Heart left ventricle (tissue), 16 donors: ENCODE data around the gene NOB1. TPM values are rescaled to one million over a fixed set of nuclear protein-coding genes. Genes with fewer than 3 reads are reported as not detected.
"Not testable (repeated sequence)": the region's sequence is repeated elsewhere in the genome, so short reads cannot be mapped to it uniquely, and the experiment has no call there.

Source experiments
- ATAC-seq, 4 donors: fragments of 200-7000 bp; cut with Tn5 transposase; one replicate each; pipeline ENCODE4 v1.9.1; 2020 to 2022; ENCODE audit warnings: moderate library complexity in 4 of 4, mild to moderate bottlenecking in 3 of 4, moderate number of reproducible peaks in 1 of 4
- DNase-seq, 5 donors: peaks; one replicate each; pipeline ENCODE4 v3.0.0-alpha.2; 2020
- H3K27ac ChIP-seq, 12 donors: fragments of 200-600 bp; sonication (generic) in 4 of 12; one replicate each; pipeline versions ENCODE4 v1.5.0 to v1.8.0; 2016 to 2022; ENCODE audit warnings: mild to moderate bottlenecking in 2 of 12
- H3K27me3 ChIP-seq, 9 donors: fragments of 200-600 bp; sonication (generic) in 2 of 9; one replicate each; pipeline versions ENCODE4 v1.5.1 to v1.8.0; 2016 to 2022; ENCODE audit warnings: mild to moderate bottlenecking in 3 of 9
- H3K36me3 ChIP-seq, 9 donors: fragments of 200-600 bp; sonication (generic) in 2 of 9; one replicate each; pipeline versions ENCODE4 v1.5.0 to v1.8.0; 2018 to 2022; ENCODE audit warnings: mild to moderate bottlenecking in 2 of 9
- H3K4me1 ChIP-seq, 12 donors: fragments of 200-600 bp; sonication (generic) in 4 of 12; one replicate each; pipeline versions ENCODE4 v1.5.0 to v1.8.0; 2016 to 2022; ENCODE audit warnings: mild to moderate bottlenecking in 3 of 12
- H3K4me3 ChIP-seq, 12 donors: fragments of 200-600 bp; sonication (generic) in 4 of 12; one replicate each; pipeline versions ENCODE4 v1.5.0 to v1.8.0; 2017 to 2022; ENCODE audit warnings: mild to moderate bottlenecking in 9 of 12, moderate library complexity in 4 of 12
- H3K9me3 ChIP-seq, 12 donors: fragments of 200-600 bp; sonication (generic) in 4 of 12; one replicate each; pipeline versions ENCODE4 v1.5.0 to v1.8.0; 2016 to 2022; ENCODE audit warnings: mild to moderate bottlenecking in 1 of 12
- CTCF ChIP-seq, 12 donors: fragments of 200-600 bp; sonication (generic) in 4 of 12; IDR thresholded peaks; one replicate each; pipeline versions ENCODE4 v1.5.0 to v1.8.0; 2018 to 2022; ENCODE audit warnings: antibody characterized with exemption in 12 of 12, mild to moderate bottlenecking in 5 of 12
- POLR2A ChIP-seq, 2 donors: fragments of 450-650 bp; IDR thresholded peaks; one replicate each; pipeline ENCODE4 v1.6.1; 2017; ENCODE audit warnings: antibody characterized with exemption in 2 of 2, mild to moderate bottlenecking in 2 of 2, moderate library complexity in 2 of 2
- WGBS, 4 donors: extraction: QIAGEN DNeasy Blood & Tissue Kit in 2 of 4; methylation state at CpG; one replicate each; pipeline versions ENCODE4 v1.1.5 to v1.1.7; 2013 to 2018; 5-methylcytosine and 5-hydroxymethylcytosine counted together
- intact Hi-C, 10 donors: fragments of 100-400 bp; cut with DNase I; formaldehyde crosslinking; loops; one replicate each; pipeline versions ENCODE4 v1.11.1 to v1.14.2; 2022
- polyA plus RNA-seq, 2 donors: library from polyadenylated mRNA; stranded (reverse); fragments of 200-250 nt; gene quantifications; one replicate each; pipeline ENCODE4 v1.2.3, GENCODE V29; 2013
- total RNA-seq, 9 donors: library from RNA; depleted of rRNA in 2 of 9; stranded (reverse); fragments of >200 nt in 2 of 9; fragmentation: NEBNext Ultra II Directional in 3 of 9; extraction: Animal tissue kit (Norgen Biotek cat#: 25700) in 3 of 9; gene quantifications; one replicate each; pipeline versions ENCODE4 v1.1.0 to v1.2.4, GENCODE V29; 2016 to 2023
- donor health status: ischemic (EF 13 %, LVEDD 7.1; RV severe dilation, severe dysfunction).
- donor health status: healthy with polysubstance abuse.
- donor health status: DM: no; HTN: yes; CAD: no.
- donor health status: DM: no; HTN: no; CAD: no.
- donor health status: ischemic (EF 25% LVEDD 6.9; RV normal size, moderate dysfunction).
- donor health status: ischemic (EF 25% LVEDD 5.7; RV mildly dilated, moderate dysfunction).
- donor health status: healthy.
- donor health status: DM: yes; HTN: yes; CAD: no.
- donor health status: ischemic (EF 35%, LVEDD 5.7; RV mildly dilated, moderate dysfunction).
- donor health status: nonischemic (EF 11% LVEDD 7.7; RV severe dilation, severe dysfunction).
- donor health status: DM: yes; HTN: yes; CAD: no.
- donor health status: PGD.
- donor health status: ischemic (EF 29% LVEDD 5.4; RV normal size, mild dysfunction).
- donor health status: nonischemic (EF 23%, LVEDD 6.1; RV moderate dilation, normal function).

NOB1 gene
- total and polyA plus RNA-seq, 11 donors, result 7.8 to 26.2 (median 16.8) TPM

GRCh38 chr16:69732101-69732500 lies 22.6 kb downstream of the NOB1 start:
- Histone ChIP-seq H3K4me1 (peaks cover 0 to 21% (median 9%) of the 10 kb centered on the region in 12 donors), H3K9me3 (no peaks in the 10 kb centered on the region), H3K27ac (no peak overlapping the region), H3K27me3 (no peaks in the 10 kb centered on the region), H3K4me3 (no peak overlapping the region), H3K36me3 (no peaks in the 10 kb centered on the region)
- DNase-seq (no peak), ATAC-seq (no peak)
- WGBS, 4 donors, result 94 to 97% (median 95%) methylated on average over 6 of the region's 6 CpGs
- intact Hi-C loops, result no loop called here
- TF ChIP-seq POLR2A (IDR thresholded peaks at IDR 0.05) (no peak), CTCF (IDR thresholded peaks at IDR 0.05) (no peak)

- peaks cover 0 to 22% (median 10%) of the 10 kb centered on the region in 12 donors for H3K4me1 ChIP-seq
- H3K27ac ChIP-seq, ATAC-seq, H3K4me3 ChIP-seq, H3K27me3 ChIP-seq, H3K9me3 ChIP-seq, DNase-seq, intact Hi-C loops, H3K36me3 ChIP-seq: not testable (repeated sequence)
- 77 to 98% (median 91%) methylated on average over 4 to 5 of the region's 5 CpGs for WGBS, 4 donors
Measured at GRCh38 chr16:69731280-69731679, 23.4 kb downstream of the NOB1 start.

GRCh38 chr16:69729030-69729429 lies 25.7 kb downstream of the NOB1 start:
- peaks cover 0 to 33% (median 19%) of the 10 kb centered on the region in 12 donors for H3K4me1 ChIP-seq
- DNase-seq, H3K9me3 ChIP-seq, H3K27ac ChIP-seq, ATAC-seq, H3K27me3 ChIP-seq, H3K4me3 ChIP-seq, H3K36me3 ChIP-seq, intact Hi-C loops: not testable (repeated sequence)
- WGBS, 4 donors, result 80 to 97% (median 92%) methylated on average over 3 to 4 of the region's 4 CpGs

- no peaks in the 10 kb centered on the region for H3K36me3 ChIP-seq
- TF ChIP-seq POLR2A (IDR thresholded peaks at IDR 0.05), result no peak
- no peak for TF ChIP-seq CTCF (IDR thresholded peaks at IDR 0.05)
- intact Hi-C loops, result no loop called here
- ATAC-seq, result no peak
- peak overlapping the region in 2 of 12 donors; percentile 56 to 58 for H3K4me3 ChIP-seq
- DNase-seq, result peak in 1 of 5 donors; percentile 39
- H3K27ac ChIP-seq, result peak overlapping the region in 8 of 12 donors; percentile 64 to 88 (median 80)
- peaks cover 0 to 33% (median 19%) of the 10 kb centered on the region in 12 donors for H3K4me1 ChIP-seq
- no peaks in the 10 kb centered on the region for H3K9me3 ChIP-seq
- 83 to 91% (median 88%) methylated on average over 5 of the region's 5 CpGs for WGBS, 4 donors
- no peaks in the 10 kb centered on the region for H3K27me3 ChIP-seq
Measured at GRCh38 chr16:69727916-69728270, 26.8 kb downstream of the NOB1 start.

- DNase-seq (peak; percentile 90 to 96 (median 94)), ATAC-seq (peak; percentile 96 to 98 (median 98))
- peak within 1 kb of the TSS; percentile 14 to 72 (median 56) for H3K4me3 ChIP-seq
- H3K27me3 ChIP-seq, result no peaks in the 10 kb centered on the region
- H3K4me1 ChIP-seq, result peaks cover 0 to 33% (median 19%) of the 10 kb centered on the region in 12 donors
- 1 to 2% (median 2%) methylated on average over 19 to 31 of the region's 31 CpGs for WGBS, 4 donors
- intact Hi-C loops, result no loop called here
- H3K27ac ChIP-seq, result peak within 1 kb of the TSS; percentile 55 to 88 (median 79)
- no peaks in the 10 kb centered on the region for H3K9me3 ChIP-seq
- no peaks in the 10 kb centered on the region for H3K36me3 ChIP-seq
- TF ChIP-seq POLR2A (IDR thresholded peaks at IDR 0.05) (peak in 1 of 2 donors; percentile 66), CTCF (IDR thresholded peaks at IDR 0.05) (no peak)
Measured at GRCh38 chr16:69726313-69727060, 28.2 kb downstream of the NOB1 start, which contains the start of gene NQO1. Gene NQO1, minus strand, starts transcription at chr16:69726560. Its CDS starts 121 bp downstream, at chr16:69726439.
